NCI-H69 (cell line): ENCODE measurements around the gene ASB13.

Source experiments
- DNase-seq: peaks from one replicate; lab custom pipeline; 2025; lab: John Stamatoyannopoulos, UW

The ASB13 gene

DNA sequence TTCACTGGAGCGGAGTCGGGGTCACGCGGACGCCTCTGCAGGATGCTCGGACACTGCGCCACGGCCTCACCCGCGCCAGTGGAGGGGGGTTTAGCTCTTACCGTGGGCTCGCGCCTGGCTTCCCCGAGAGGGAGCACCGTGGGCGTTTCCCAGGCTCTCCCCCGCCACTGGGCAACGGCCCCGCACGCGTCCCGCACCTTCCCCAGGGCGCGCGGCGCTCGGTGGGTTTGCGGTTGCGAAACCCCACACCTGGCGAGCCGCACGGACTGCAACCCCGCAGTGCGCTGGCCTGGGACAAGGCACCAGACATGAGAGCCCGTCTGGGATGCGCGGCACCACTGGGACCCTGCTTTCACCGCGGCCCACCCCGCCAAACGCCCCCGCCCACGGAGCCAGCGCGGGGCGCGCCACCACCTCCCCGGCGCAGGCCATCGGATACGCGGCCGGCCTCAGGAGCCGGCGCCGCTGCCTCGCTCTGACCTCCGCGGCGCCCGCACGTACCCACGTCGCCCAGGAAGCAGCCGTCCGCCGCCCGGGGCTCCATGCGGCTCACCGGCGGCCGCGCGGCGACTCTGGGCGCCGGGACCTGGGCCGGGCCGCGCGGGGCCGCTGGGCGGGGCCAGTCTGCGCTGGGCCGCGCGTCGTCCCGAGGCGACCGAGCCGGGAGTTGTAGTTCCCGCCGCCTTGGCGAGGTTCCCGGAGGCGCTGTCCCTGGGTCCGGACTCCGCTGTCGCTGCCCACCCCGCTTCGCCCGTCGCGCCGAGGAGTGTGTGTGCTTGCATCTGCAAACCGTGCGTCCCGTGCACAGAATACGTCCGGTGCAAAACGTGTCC is at the start of gene ASB13:
ASB13 (minus strand) TSS at position 588 of the 833 bp plus-strand sequence; CDS start at position 544, 44 bp downstream.
- DNase-seq = peak; percentile 59

DNA sequence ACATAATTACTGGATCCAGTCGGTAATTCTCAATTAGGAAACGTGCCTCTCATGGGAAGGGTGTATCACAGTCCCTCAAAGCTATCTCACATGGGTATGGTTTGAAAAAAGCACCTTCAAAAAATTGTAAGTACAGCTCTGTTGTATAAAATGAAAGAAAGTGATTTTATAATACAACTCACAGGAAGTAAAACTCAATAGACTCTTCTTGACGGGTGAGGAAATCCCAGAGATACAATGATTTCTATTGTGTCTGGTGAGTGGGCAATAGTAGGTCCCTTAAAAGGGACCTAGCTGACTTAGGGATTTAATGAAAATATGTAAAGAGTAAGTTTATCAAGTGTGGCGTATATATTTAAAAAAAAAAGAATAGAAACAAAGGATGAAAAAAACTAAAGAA is 45.2 kb upstream of the ASB13 start:
- DNase-seq = no peak

- DNase-seq = no peak
These were observed 44.5 kb upstream of the ASB13 start for GRCh38 chr10:5710859-5711258.

- no peak for DNase-seq
These were observed 43.5 kb upstream of the ASB13 start for GRCh38 chr10:5709865-5710264.

- no peak for DNase-seq
These were observed 42.0 kb upstream of the ASB13 start for GRCh38 chr10:5708356-5708755.

DNA sequence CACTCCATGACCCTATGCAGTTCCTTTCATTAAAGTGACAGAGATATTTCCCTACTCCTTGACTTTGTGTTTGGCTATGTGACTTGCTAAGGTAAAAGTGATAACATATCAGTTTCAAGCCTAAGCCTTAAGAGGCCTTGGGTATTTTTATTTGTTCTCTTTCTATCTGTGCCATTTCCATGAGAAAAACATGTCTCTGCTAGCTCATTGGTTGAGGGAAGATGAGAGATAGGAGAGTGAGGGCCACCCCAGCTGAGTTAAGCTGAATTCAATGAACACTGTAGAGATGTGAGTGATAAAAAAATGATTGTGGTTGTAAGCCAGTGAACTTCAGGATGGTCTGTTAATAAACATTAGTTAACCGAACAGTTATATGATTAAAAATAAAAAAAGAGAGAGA is 31.7 kb upstream of the ASB13 start:
- DNase-seq = no peak

DNA sequence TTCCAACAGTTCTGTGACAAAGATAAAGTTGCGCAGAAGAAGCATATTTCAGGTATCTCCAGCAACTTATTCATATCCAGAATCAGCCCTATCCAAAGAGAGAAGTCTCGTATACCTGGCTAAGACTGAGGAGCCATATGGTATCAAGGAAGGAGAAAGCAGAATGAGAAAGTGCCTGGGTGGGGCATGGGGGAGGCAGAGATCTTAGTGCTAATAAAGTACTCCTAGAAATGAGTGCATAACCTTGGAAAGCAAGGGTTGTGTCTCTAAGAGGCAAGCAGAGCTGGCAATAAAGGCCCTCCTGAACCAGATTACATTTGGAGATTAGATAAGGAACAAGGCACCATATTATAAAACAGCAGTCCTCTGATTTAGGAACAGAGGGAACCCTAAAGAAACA is 30.9 kb upstream of the ASB13 start:
- no peak for DNase-seq

DNA sequence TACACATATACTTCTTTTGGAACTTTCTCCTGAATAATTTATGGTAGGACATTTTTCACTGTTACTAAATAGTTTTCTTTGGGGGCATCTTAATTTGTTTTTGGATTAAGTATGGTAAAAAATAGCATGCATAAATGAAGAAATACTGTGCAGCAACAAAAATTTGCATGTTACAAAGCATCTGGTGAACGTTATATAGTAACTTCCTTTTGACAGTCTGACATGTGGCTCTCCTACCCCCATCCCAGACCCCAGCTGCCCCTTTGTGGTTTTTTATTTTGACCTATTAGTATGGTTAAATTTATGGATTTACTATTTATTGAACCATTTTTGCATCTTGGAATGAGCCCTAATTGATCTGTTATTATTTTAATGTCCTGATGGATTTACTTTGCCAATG is 28.2 kb upstream of the ASB13 start:
- DNase-seq = no peak

- DNase-seq = peak; percentile 89
These were observed 26.3 kb upstream of the ASB13 start for GRCh38 chr10:5692461-5693358.

GRCh38 chr10:5691786-5692185 is 25.4 kb upstream of the ASB13 start:
- peak; percentile 41 for DNase-seq

DNA sequence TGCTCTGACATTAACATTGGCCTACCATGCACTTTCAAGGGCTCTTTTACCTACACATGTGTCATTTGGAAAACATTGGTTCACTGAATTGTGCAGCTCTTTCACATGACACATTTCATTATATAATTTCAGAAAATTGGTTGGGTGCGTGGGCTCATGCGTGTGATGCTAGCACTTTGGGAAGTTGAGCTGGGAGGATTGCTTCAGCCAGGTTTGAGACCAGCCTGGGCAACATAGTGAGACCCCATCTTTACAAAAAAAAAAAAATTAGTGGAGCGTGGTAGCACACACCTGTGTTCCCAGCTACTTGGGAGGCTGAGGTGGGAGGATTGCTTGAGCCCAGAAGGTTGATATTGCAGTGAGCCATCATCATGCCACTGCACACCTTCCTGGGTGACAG is 22.2 kb upstream of the ASB13 start:
- DNase-seq = no peak

DNA sequence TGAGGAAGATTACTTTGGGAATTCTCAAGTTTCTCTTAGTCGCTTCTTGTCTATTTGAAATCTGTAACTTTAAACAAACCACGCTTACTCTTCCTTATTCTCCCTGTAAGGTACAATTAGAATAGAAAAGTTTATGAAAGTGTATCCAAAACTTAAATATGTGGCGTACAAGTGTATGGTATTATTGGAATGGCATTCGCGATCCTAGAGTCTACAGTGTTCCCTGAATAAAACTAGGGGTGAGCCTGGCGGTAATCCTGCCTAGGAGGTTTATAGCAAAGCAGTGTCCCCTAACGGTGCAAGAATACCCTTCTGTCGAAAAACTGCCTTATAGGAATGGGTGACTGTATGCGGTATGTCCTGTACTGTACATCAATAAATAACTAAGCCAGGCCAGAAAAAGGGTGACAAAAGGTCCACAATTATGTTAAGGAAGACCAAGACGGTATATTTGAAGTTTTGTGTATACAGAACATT is 19.4 kb upstream of the ASB13 start:
- peak; percentile 18 for DNase-seq

- DNase-seq = peak; percentile 70
These were observed 18.8 kb upstream of the ASB13 start for GRCh38 chr10:5684971-5685763.

DNA sequence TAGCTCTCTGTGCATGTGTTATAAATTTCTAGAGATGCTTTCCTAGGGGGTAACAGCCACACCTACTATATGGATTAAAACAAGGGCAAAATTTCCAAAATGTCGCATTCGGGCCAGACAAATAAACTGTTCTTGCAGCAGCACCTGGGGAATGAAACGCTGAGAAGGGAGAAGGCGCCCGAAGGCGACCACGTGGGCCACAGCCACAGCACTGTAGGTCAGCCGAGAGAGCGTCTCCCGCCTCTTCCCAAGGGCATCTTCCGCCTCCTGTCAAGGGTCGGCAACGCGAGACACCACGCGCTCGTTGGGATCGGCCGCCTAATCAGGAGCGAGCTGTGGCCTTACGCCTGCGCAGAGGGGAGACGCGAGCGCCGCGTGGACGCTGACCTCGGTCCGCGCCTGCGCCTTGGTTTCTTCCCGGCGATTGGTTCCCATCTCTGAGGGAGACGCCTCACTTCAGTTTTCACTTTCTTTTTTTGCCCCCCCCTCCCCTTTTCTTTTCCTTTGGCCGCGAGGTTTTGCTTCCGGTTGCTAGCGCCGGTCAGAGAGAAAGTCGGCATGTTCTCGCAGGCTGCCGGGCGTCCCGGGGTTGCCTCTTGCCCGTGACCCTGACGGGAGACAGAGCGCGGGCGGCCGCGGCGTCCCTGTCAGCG is 18.0 kb upstream of the ASB13 start, which contains the start of gene TASOR2:
TASOR2 (plus strand) TSS at position 521 of the 653 bp plus-strand sequence. CDS start 35,805 bp downstream, outside the sequence.
- DNase-seq = peak; percentile 96

DNA sequence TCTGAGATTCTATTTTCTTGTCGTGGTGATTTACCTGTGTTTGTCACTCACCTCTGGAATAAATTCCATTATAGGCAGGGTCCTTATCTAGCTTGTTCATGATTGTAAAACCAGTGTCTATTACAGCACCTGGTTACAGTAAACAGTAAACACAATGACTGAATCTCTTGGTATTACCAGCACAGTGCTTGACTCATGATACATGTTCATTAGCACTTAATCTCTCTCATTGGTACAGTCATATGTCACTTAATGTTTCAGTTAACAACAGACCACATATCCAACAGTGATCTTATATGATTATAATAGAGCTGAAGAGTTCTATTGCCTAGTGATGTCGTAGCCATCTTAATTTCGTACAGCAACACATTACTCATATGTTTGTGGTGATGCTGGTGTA is 16.7 kb upstream of the ASB13 start:
- DNase-seq = no peak

- DNase-seq = no peak
These were observed 15.5 kb upstream of the ASB13 start for GRCh38 chr10:5681930-5682329.

- no peak for DNase-seq
These were observed 13.2 kb upstream of the ASB13 start for GRCh38 chr10:5679606-5680005.

GRCh38 chr10:5679037-5679435 is 12.6 kb upstream of the ASB13 start:
- DNase-seq = no peak

GRCh38 chr10:5678397-5679036 is 12.1 kb upstream of the ASB13 start:
- DNase-seq = no peak

GRCh38 chr10:5670662-5671375 is 4.4 kb upstream of the ASB13 start:
- no peak for DNase-seq
